Ascending aorta (tissue), 2 donors: Measurements from ENCODE around the gene GTSE1. TPM values are rescaled to one million over a fixed set of nuclear protein-coding genes. Genes with fewer than 3 reads are reported as not detected.

ENCODE experiments used
- DNase-seq, 2 donors: peaks; one replicate each; pipeline ENCODE4 v3.0.0-alpha.2; 2019; ENCODE audit warnings: low spot score in 2 of 2
- H3K27ac ChIP-seq, 2 donors: fragments of 200-600 bp; sonication (generic); one replicate each; pipeline ENCODE4 v1.5.1; 2016 to 2017; ENCODE audit warnings: mild to moderate bottlenecking in 1 of 2
- H3K27me3 ChIP-seq: fragments of 200-600 bp; sonication (generic); one replicate; pipeline ENCODE4 v1.5.1; 2017
- H3K36me3 ChIP-seq, 2 donors: fragments of 200-600 bp; sonication (generic); one replicate each; pipeline ENCODE4 v1.5.1; 2016
- H3K4me1 ChIP-seq, 2 donors: fragments of 200-600 bp; sonication (generic); one replicate each; pipeline ENCODE4 v1.5.1; 2016 to 2017; ENCODE audit warnings: mild to moderate bottlenecking in 1 of 2
- H3K4me3 ChIP-seq, 2 donors: fragments of 200-600 bp; sonication (generic); one replicate each; pipeline ENCODE4 v1.5.1; 2016 to 2017; ENCODE audit warnings: mild to moderate bottlenecking in 1 of 2
- H3K9me3 ChIP-seq, 2 donors: fragments of 200-600 bp; sonication (generic); one replicate each; pipeline ENCODE4 v1.5.1; 2016
- intact Hi-C: fragments of 100-400 bp; cut with DNase I; formaldehyde crosslinking; loops from one replicate; pipeline ENCODE4 v1.15.1; 2023
- total RNA-seq: library from RNA; depleted of rRNA; stranded (reverse); fragments of >200 nt; gene quantifications from one replicate; pipeline ENCODE4 v1.1.0, GENCODE V29; 2016
- TF ChIP-seq, protein P1 (sequence below), 3 experiments: fragments of 200-600 bp in 2 of 3; fragments of 450-650 bp in 1 of 3; sonication (generic) in 2 of 3; IDR thresholded peaks; one replicate each; pipeline ENCODE4 v1.5.1; 2016 to 2019; ENCODE audit warnings: antibody characterized with exemption in 3 of 3, mild to moderate bottlenecking in 1 of 3, moderate library complexity in 1 of 3

Gene GTSE1
- total RNA-seq, 1 donor from 2014 or later = not detected

DNA sequence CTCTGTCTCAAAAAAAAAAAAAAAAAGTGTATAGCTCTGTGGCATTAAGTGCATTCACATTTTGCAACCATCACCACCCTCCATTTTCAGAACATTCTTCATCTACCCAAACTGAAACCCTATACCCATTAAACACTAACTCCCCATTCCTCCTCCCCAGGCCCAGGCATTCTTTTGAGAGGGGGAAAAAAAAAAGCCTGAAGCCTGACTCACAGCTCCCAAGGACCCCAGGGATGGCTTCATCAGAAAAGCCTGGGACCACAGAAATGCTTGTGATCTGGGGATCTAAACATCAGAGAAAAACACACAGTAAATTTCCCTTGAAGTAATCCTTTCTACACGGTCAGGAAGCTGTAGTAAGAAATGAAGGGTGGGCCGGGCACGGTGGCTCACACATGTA lies 10.7 kb upstream of the GTSE1 start:
- no peaks in the 10 kb centered on the region for H3K4me1 ChIP-seq
- DNase-seq = no peak
- TF ChIP-seq, protein P1, sequence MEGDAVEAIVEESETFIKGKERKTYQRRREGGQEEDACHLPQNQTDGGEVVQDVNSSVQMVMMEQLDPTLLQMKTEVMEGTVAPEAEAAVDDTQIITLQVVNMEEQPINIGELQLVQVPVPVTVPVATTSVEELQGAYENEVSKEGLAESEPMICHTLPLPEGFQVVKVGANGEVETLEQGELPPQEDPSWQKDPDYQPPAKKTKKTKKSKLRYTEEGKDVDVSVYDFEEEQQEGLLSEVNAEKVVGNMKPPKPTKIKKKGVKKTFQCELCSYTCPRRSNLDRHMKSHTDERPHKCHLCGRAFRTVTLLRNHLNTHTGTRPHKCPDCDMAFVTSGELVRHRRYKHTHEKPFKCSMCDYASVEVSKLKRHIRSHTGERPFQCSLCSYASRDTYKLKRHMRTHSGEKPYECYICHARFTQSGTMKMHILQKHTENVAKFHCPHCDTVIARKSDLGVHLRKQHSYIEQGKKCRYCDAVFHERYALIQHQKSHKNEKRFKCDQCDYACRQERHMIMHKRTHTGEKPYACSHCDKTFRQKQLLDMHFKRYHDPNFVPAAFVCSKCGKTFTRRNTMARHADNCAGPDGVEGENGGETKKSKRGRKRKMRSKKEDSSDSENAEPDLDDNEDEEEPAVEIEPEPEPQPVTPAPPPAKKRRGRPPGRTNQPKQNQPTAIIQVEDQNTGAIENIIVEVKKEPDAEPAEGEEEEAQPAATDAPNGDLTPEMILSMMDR (IDR thresholded peaks at IDR 0.05) = no peak
- H3K27ac ChIP-seq = no peak overlapping the region
- no peaks in the 10 kb centered on the region for H3K27me3 ChIP-seq
- H3K4me3 ChIP-seq = no peak overlapping the region
- H3K36me3 ChIP-seq = peaks cover 46 to 86% of the 10 kb centered on the region in 2 donors
- intact Hi-C loops = no loop called here
- no peaks in the 10 kb centered on the region for H3K9me3 ChIP-seq

DNA sequence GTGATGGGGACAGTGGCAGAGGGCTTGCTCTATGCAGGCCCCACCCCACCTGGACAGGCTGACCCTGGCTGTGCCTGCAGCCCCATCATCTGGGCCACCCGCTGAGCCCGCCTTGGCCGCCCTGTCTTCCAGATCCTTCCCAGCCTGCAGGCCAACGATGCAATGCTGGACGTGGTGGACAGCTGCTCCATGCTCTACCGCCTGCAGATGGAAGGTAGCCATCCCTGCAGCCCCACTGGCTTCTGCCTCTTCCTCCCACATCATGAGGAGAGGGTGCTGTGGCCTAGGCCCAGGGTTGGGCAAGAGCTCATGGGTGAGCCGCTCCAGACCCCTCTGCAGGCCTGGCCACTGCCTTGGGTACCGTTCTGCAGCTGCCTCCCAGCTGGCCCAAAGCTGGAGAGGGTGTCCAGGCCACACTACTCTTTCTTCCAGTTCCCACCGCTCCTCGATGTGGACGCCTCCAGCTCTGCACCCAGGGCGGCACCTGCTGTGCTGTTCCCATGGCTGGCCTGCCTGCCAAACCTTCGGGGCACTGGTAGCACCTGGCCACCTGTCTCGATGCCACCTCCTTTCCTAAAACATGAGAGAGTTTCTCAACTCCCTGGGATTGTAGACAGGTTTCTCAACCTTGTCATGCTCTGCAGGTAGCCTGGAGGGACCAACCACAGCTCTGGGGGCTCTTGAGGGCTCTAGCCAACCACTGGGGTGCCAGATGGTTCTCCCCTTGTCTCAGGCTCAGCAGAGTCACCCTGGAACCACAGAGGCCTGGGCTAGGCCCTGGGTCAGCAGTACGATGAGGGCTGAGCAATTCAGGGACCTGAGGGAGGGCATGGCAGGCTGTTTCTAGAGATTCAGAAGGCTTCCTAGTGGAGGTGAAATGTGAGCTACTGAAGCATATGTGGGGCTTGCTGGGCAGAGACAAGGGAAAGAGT lies 9.5 kb upstream of the GTSE1 start:
- Histone ChIP-seq H3K9me3 (no peaks in the 10 kb centered on the region), H3K27me3 (no peaks in the 10 kb centered on the region), H3K36me3 (peaks cover 42 to 86% of the 10 kb centered on the region in 2 donors), H3K27ac (peak overlapping the region in 1 of 2 donors; percentile 22), H3K4me1 (no peaks in the 10 kb centered on the region), H3K4me3 (no peak overlapping the region)
- TF ChIP-seq, protein P1 (IDR thresholded peaks at IDR 0.05) = no peak
- DNase-seq = no peak
- intact Hi-C loops = no loop called here

GRCh38 chr22:46287873-46288751 lies 8.6 kb upstream of the GTSE1 start:
- Histone ChIP-seq H3K4me3 (no peak overlapping the region), H3K27me3 (no peaks in the 10 kb centered on the region), H3K9me3 (no peaks in the 10 kb centered on the region), H3K36me3 (peaks cover 41 to 86% of the 10 kb centered on the region in 2 donors), H3K4me1 (no peaks in the 10 kb centered on the region), H3K27ac (peak overlapping the region in 1 of 2 donors; percentile 22)
- intact Hi-C loops = no loop called here
- peak; percentile 31 to 75 for DNase-seq
- TF ChIP-seq, protein P1 (IDR thresholded peaks at IDR 0.05) = no peak

- no peaks in the 10 kb centered on the region for H3K4me1 ChIP-seq
- H3K4me3 ChIP-seq = no peak overlapping the region
- intact Hi-C loops = no loop called here
- DNase-seq = no peak
- no peaks in the 10 kb centered on the region for H3K27me3 ChIP-seq
- peaks cover 42 to 88% of the 10 kb centered on the region in 2 donors for H3K36me3 ChIP-seq
- TF ChIP-seq, protein P1 (IDR thresholded peaks at IDR 0.05) = no peak
- no peak overlapping the region for H3K27ac ChIP-seq
- no peaks in the 10 kb centered on the region for H3K9me3 ChIP-seq
Observed at GRCh38 chr22:46288846-46289243, 7.8 kb upstream of the GTSE1 start.

- DNase-seq = no peak
- Histone ChIP-seq H3K4me1 (no peaks in the 10 kb centered on the region), H3K27me3 (no peaks in the 10 kb centered on the region), H3K9me3 (no peaks in the 10 kb centered on the region), H3K27ac (no peak overlapping the region), H3K4me3 (no peak overlapping the region), H3K36me3 (peaks cover 37 to 85% of the 10 kb centered on the region in 2 donors)
- TF ChIP-seq, protein P1 (IDR thresholded peaks at IDR 0.05) = no peak
- intact Hi-C loops = no loop called here
Observed at GRCh38 chr22:46289244-46289891, 7.3 kb upstream of the GTSE1 start.
